DOHH2 (cell line): ENCODE measurements around the gene DHRS13.
A peak's percentile ranks its signal among the peaks of the same experiment; 100 is the strongest.

ENCODE experiments used
- H3F3A ChIP-seq: fragments of 200-600 bp; sonication (generic), shearing (Covaris generic); 2 replicates; pipeline ENCODE4 v1.6.0; 2016; ENCODE audit warnings: antibody characterized with exemption, mild to moderate bottlenecking; ENCODE audit not compliant: control insufficient read depth, insufficient read depth
- H3K27ac ChIP-seq: fragments of 200-600 bp; sonication (generic); 2 replicates; pipeline ENCODE4 v1.5.1; 2014; ENCODE audit warnings: low read depth, mild to moderate bottlenecking, low read length, moderate library complexity
- H3K27me3 ChIP-seq: fragments of 200-600 bp; sonication (generic); 2 replicates; pipeline ENCODE4 v1.6.1; 2014; ENCODE audit warnings: mild to moderate bottlenecking, low read length, mixed read lengths; ENCODE audit not compliant: control insufficient read depth
- H3K36me3 ChIP-seq: fragments of 200-600 bp; sonication (generic); 2 replicates; pipeline ENCODE4 v1.6.1; 2014; ENCODE audit warnings: mild to moderate bottlenecking, low read length, moderate library complexity, mixed read lengths; ENCODE audit not compliant: control insufficient read depth
- H3K4me1 ChIP-seq: fragments of 200-600 bp; sonication (generic); 2 replicates; pipeline ENCODE4 v1.6.1; 2014; ENCODE audit warnings: mild to moderate bottlenecking, low read length, mixed read lengths; ENCODE audit not compliant: control insufficient read depth
- H3K4me2 ChIP-seq: fragments of 200-600 bp; sonication (generic); 2 replicates; pipeline ENCODE4 v1.6.0; 2014; ENCODE audit warnings: mild to moderate bottlenecking, low read length, moderate library complexity
- H3K4me3 ChIP-seq: fragments of 200-600 bp; sonication (generic); 2 replicates; pipeline ENCODE4 v1.5.1; 2014; ENCODE audit warnings: mild to moderate bottlenecking, low read length, mixed read lengths
- H3K79me2 ChIP-seq: fragments of 200-600 bp; sonication (generic); 2 replicates; pipeline ENCODE4 v1.6.1; 2014; ENCODE audit warnings: mild to moderate bottlenecking, low read length, mixed read lengths; ENCODE audit not compliant: control insufficient read depth
- H3K9me2 ChIP-seq: fragments of 200-600 bp; sonication (generic); replicated peaks from 2 replicates; pipeline ENCODE4 v1.6.1; 2014; ENCODE audit warnings: mild to moderate bottlenecking, low read length, mixed read lengths; ENCODE audit not compliant: control insufficient read depth
- H3K9me3 ChIP-seq: fragments of 200-600 bp; sonication (generic); 2 replicates; pipeline ENCODE4 v1.6.1; 2014; ENCODE audit warnings: antibody characterized with exemption, low read length, mixed read lengths; ENCODE audit not compliant: control insufficient read depth, insufficient read depth
- H4K20me1 ChIP-seq: fragments of 200-600 bp; sonication (generic); 2 replicates; pipeline ENCODE4 v1.6.0; 2014; ENCODE audit warnings: low read depth, mild to moderate bottlenecking, antibody characterized with exemption, low read length, moderate library complexity; ENCODE audit not compliant: control insufficient read depth, insufficient read depth
- EZH2phosphoT487 ChIP-seq: fragments of 200-600 bp; sonication (generic); IDR thresholded peaks from 2 replicates; pipeline ENCODE4 v1.6.1; 2017; ENCODE audit warnings: borderline replicate concordance, mild to moderate bottlenecking, antibody characterized with exemption, low read length, moderate library complexity, mixed read lengths
- TF ChIP-seq, protein P1 (sequence below): fragments of 200-600 bp; sonication (generic); IDR thresholded peaks from one replicate; pipeline ENCODE4 v1.5.1; 2014; ENCODE audit warnings: antibody characterized with exemption, mild to moderate bottlenecking, low read depth, low read length; ENCODE audit not compliant: poor library complexity, severe bottlenecking

Gene DHRS13

DNA sequence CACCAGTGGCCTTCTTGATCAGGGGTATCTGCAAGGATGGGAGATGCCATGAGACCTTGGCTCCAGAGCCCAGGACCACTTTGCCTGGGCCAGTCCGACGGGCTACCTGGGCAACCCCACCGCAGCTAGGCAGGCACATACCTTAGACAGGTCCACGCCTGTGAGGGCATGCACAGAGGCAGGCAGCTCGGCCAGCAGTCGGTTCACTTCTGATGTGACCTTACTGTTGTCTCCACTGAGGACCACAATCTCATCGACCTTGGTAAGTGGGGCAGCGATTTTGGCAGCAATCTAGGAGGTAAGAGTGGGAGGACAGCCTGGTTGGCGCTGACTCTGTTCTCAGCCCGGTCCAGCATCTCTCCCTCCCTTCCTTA, 22.3 kb downstream of the DHRS13 start:
- no peaks in the 10 kb centered on the region for H4K20me1 ChIP-seq
- no peak overlapping the region for H3K4me3 ChIP-seq
- H3K4me1 ChIP-seq: no peaks in the 10 kb centered on the region
- H3K4me2 ChIP-seq: no peak overlapping the region
- no peaks in the 10 kb centered on the region for H3K27me3 ChIP-seq
- no peaks in the 10 kb centered on the region for H3K79me2 ChIP-seq
- no peak overlapping the region for H3K27ac ChIP-seq
- no peaks in the 10 kb centered on the region for H3K9me2 ChIP-seq
- H3K36me3 ChIP-seq: peaks cover 13% of the 10 kb centered on the region; the same call in 1 of the 2 replicates
- no peaks in the 10 kb centered on the region for H3F3A ChIP-seq
- no peaks in the 10 kb centered on the region for H3K9me3 ChIP-seq
- TF ChIP-seq, protein P1, sequence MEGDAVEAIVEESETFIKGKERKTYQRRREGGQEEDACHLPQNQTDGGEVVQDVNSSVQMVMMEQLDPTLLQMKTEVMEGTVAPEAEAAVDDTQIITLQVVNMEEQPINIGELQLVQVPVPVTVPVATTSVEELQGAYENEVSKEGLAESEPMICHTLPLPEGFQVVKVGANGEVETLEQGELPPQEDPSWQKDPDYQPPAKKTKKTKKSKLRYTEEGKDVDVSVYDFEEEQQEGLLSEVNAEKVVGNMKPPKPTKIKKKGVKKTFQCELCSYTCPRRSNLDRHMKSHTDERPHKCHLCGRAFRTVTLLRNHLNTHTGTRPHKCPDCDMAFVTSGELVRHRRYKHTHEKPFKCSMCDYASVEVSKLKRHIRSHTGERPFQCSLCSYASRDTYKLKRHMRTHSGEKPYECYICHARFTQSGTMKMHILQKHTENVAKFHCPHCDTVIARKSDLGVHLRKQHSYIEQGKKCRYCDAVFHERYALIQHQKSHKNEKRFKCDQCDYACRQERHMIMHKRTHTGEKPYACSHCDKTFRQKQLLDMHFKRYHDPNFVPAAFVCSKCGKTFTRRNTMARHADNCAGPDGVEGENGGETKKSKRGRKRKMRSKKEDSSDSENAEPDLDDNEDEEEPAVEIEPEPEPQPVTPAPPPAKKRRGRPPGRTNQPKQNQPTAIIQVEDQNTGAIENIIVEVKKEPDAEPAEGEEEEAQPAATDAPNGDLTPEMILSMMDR: no peak
- TF ChIP-seq EZH2phosphoT487: no peak

DNA sequence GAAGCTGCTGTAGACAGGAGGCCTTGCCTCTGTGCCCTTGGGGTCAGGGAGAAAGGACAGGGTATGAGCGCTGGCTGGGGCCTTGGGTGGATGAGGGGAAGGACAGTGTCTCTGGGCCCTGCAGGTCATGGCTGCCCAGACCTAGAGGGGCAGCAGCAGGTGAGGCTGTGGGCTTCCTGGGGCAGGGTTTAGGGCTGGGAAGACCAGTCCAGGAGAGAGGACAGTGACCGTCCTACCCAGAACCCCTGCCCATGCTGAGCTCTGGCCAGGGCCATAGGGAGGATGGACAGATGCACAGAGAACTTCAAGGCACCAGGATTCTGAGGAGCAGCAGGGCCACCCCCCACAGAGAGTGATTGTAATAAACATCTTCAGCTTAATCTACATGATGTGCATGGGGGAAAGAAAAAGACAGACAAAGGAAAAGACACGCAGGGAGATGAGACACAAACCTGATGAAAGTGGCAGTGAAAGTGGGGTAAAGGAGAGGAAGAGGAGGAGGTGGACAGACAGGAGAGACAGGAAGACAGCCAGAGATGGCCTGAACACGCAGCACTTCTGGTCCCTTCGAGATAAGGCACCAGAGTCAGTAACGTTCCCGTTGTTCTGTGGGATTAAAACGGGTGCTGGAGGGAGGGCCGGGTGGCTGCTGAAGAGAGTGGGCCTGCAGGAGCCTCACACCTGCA, 22.9 kb downstream of the DHRS13 start:
- Histone ChIP-seq H4K20me1 (no peaks in the 10 kb centered on the region), H3K4me1 (no peaks in the 10 kb centered on the region), H3K79me2 (no peaks in the 10 kb centered on the region), H3K36me3 (peaks cover 13% of the 10 kb centered on the region; the same call in 1 of the 2 replicates), H3K4me2 (no peak overlapping the region), H3K9me2 (no peaks in the 10 kb centered on the region), H3K27me3 (no peaks in the 10 kb centered on the region), H3K4me3 (no peak overlapping the region), H3K27ac (no peak overlapping the region), H3K9me3 (no peaks in the 10 kb centered on the region), H3F3A (no peaks in the 10 kb centered on the region)
- TF ChIP-seq EZH2phosphoT487: no peak
- TF ChIP-seq, protein P1: no peak

DNA sequence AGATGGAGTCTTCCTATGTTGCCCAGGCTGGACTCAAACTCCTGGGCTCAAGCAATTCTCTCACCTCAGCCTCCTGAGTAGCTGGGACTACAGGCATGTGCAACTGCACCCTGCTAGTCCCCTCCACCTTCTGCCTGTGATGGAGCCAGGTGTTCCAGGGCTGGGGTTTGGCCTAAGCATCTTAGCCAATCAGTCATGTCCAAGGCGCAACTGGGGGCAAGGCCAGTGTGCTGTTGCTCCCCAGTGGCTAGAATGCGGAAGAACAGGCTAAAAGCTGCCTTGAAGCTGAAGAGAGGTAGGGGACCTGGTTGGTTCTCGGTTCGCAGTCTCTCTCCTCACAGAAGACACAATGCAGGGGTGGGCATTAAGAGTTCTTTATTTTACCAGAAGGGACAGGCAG, 23.9 kb downstream of the DHRS13 start:
- no peaks in the 10 kb centered on the region for H3K9me2 ChIP-seq
- H3K4me2 ChIP-seq: no peak overlapping the region
- no peaks in the 10 kb centered on the region for H3K4me1 ChIP-seq
- no peaks in the 10 kb centered on the region for H3K79me2 ChIP-seq
- no peaks in the 10 kb centered on the region for H3F3A ChIP-seq
- H4K20me1 ChIP-seq: no peaks in the 10 kb centered on the region
- H3K27ac ChIP-seq: no peak overlapping the region
- no peaks in the 10 kb centered on the region for H3K27me3 ChIP-seq
- no peak overlapping the region for H3K4me3 ChIP-seq
- H3K9me3 ChIP-seq: no peaks in the 10 kb centered on the region
- peaks cover 13% of the 10 kb centered on the region; the same call in 1 of the 2 replicates for H3K36me3 ChIP-seq
- TF ChIP-seq EZH2phosphoT487: no peak
- TF ChIP-seq, protein P1: peak; percentile 50
